HG03439 (cell line): ENCODE results near the gene IFNGR1.

Experiments used
- ATAC-seq: cut with Tn5 transposase; IDR thresholded peaks from one replicate; pipeline ENCODE4 v1.9.1; 2021; ENCODE audit warnings: mild to moderate bottlenecking, moderate library complexity; ENCODE audit not compliant: unreplicated experiment

The IFNGR1 gene

DNA sequence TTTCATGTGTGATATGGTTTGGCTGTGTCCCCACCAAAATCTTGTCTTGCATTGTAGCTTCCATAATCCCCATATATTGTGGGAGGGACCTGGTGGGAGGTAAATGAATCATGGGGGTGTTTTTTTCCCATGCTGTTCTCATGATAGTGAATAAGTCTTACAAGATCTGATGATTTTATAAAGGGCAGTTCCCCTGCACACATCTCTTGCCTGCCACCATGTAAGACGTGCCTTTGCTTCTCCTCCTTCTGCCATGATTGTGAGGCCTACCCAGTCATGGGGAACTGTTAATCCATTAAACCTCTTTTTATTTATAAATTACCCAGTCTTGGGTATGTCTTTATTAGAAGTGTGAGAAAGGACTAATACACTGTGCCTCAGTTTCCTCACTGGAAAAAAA is 41.6 kb downstream of the IFNGR1 start:
- ATAC-seq, result no peak

GRCh38 chr6:137176729-137177128 is 42.5 kb downstream of the IFNGR1 start:
- no peak for ATAC-seq

- ATAC-seq, result no peak
Measured at GRCh38 chr6:137175868-137176245, 43.3 kb downstream of the IFNGR1 start.

DNA sequence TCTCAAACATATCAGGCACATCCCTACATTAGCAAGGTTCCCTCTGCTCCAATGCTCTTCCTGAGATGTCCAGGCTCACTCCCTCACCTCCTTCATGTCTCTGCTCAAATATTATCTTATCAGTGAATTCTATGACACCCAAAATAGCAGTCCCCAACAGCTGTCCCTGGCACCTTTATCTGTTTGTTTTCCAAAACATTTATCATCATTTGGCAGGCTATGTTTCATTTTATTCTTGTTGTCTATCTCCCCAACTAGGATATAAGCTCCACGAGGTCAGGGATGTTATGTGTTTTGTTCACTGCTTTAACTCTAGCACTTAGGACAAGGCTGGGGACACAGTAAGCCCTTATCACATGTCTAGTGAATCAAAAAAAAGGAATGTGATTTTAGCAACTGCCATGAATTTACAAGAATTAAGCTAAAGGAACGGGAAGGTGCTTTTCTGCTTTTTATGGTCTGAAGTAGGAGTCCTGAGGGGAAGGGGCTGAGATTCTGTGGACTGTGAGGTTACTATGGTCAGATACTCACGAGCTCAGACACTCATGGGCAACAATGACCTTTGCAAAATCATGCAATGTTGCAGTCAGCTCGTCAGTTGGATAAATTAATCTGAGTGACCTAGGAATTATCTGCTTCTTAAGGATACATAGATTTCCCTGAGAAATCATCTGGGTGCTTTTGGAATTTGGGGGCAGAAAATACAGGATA is 43.9 kb downstream of the IFNGR1 start:
- ATAC-seq, result no peak

DNA sequence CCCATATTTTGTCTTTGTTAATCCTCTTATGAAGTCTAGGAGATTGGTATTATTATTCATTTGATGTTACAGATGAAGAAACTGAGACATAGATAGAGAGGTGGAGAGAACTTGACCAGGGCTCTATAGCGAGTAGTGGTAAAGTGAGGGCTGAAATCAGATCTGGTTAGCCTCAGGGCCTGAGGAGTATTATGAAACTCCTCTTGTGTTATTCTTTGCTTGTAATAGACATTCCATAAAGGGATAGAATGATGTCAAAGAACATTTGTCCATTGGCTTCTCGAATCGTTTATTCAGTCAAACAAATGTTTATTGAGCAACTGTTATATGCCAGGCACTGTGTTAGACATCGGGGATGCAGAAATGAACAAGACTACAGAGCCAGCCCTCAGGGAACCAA is 45.7 kb downstream of the IFNGR1 start, which contains the start of gene IL22RA2:
Gene IL22RA2 (minus strand): TSS at position 144 of the 400 bp plus-strand sequence. CDS start 11,895 bp downstream, outside the sequence.
- no peak for ATAC-seq

DNA sequence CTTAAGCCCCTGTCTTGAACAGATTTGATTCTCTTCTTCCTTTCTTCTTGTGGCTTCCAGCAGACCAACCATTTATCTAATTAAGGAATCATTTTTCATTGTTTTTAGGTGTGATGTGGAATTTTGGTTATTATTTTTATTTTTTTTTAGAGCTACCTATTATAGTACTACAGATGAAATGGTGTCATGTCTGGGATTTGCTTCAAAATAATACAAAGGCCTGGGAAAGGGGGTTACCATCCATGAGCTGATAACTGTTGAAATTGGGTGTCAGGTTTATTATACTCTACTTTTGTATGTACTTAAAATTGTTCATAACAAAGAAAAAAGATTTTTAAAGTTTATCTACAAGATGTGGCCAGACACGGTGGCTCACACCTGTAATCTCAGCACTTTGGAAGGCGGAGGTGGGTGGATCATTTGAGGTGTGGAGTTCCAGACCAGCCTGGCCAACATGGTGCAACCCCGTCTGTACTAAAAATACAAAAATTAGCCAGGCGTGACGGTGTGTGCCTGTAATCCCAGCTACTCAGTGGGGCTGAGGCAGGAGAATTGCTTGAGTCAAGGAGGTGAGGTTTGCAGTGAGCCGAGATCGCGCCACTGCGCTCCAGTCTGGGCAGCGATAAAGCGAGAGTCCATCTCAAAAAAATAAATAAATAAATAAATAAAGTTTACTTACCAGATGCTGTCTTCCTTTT is 46.3 kb downstream of the IFNGR1 start:
- no peak for ATAC-seq

GRCh38 chr6:137171824-137172733 is 47.1 kb downstream of the IFNGR1 start:
- no peak for ATAC-seq

DNA sequence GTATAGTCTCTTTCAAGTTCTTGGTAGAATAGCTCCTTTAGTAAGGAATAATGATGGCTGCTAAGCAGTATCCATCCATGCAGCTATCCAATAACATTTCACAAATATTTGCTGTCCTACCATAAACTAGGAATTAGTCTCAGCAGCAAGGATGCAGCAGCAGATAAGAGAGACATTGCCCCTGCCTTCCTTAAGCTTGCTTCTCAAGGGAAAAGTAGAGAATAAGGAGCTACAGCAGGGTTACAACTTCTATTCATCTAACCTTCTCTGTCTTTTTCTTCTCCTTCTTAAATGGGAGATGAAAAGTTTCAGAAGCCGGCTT is 48.2 kb downstream of the IFNGR1 start:
- ATAC-seq, result no peak

GRCh38 chr6:137170266-137171052 is 48.7 kb downstream of the IFNGR1 start:
- no peak for ATAC-seq

DNA sequence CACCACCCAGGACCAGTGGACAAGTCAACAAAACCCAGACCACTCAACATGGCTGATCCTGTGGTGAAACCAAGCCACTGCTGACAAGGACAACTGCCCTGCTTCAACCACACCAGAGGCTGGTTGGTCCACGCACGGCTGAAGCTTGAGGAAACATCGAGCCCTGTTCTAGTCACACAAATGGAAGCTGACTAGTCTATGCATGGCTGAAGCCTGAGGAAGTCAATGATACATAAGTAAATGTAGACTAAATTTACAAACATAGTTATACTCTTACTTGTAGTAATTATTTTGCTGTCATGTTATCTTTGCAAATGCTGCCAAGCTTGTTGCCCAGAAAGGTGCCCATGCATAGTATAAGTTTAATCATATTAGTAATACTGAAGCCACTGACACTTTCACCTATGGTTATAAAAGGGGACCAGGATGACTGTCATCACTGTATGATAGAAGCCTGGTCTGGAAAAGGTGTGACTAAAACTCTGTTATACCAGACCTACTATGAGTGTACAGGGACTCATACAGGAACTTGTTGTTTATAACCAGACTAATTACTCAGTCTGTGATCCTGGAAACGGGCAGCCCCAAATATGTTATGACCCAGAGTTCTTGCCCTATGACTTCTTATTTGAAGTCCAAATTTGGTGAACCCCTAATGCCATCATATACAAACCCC is 51.3 kb downstream of the IFNGR1 start:
- no peak for ATAC-seq

GRCh38 chr6:137166247-137167098 is 52.7 kb downstream of the IFNGR1 start:
- no peak for ATAC-seq

DNA sequence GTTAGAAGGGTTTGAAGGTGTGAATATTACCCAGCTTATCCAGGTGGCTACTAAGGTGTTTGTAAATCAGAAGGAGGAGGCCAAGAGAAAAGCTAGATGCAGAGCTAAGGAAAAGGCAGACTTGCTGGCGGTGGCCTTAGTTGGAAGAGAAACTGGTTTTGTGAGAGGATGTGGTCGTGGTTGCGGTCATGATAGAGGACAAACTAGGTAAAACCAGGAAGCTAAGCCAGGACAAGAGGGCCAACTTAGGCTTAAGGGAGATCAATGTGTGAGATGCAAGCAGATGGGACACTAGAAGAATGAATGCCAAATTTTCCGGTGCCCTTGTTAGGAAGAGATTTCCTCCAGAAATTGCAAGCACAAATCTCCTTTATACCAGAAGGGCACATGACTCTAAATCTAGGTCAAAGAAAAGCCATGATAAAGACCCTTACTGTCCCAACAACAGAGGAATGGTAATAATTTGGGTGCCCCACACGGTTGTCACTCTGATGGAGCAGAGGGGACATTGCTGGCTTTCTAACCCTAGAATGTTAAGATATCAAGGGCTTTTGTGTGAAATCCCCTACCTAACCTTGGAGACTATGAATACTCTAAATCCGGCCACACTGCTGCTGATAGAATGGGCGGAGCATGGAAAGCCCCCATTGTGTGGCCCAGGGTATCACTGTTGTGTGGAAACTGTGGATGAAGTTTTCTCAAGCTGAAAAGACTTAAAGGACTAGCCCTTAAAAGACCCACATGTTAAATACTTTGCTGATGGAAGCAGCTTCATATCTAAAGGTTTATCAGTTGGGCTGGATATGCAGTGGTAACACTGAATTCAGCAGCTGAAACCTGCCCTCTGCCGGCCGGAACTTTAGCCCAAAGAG is 53.6 kb downstream of the IFNGR1 start:
- peak; percentile 64 for ATAC-seq

- no peak for ATAC-seq
Measured at GRCh38 chr6:137163732-137164318, 55.4 kb downstream of the IFNGR1 start.

DNA sequence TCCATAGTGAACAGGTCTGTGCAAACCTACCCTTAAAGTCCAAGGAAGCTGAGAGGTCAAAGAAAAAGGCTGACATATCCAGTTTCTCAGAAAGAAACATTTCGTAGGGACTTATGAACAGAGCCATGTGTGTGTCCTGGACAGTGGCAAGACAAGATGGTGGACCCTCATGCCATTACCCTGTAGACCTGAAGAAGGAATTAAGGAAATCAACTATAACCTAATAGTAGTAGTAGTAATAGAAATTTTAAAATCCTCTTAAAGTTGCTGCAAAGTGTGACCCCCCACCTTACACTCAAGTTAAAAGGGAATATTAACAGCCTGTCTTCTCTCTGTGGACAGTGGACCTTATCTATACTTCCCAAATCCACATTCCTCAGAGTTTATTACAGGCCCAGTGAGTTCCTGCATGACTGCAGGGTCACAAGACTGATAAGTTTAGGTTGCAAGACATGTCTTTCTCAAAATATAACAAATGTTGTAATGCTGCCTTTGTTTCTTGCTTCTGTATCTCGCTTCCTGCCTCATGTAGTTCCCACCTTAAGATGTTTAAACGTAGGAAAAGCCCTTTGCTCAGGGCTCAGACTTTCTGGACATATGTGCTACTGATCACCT is 56.4 kb downstream of the IFNGR1 start:
- no peak for ATAC-seq

GRCh38 chr6:137161949-137162348 is 57.2 kb downstream of the IFNGR1 start:
- no peak for ATAC-seq

- no peak for ATAC-seq
Measured at GRCh38 chr6:137160763-137161162, 58.4 kb downstream of the IFNGR1 start.

DNA sequence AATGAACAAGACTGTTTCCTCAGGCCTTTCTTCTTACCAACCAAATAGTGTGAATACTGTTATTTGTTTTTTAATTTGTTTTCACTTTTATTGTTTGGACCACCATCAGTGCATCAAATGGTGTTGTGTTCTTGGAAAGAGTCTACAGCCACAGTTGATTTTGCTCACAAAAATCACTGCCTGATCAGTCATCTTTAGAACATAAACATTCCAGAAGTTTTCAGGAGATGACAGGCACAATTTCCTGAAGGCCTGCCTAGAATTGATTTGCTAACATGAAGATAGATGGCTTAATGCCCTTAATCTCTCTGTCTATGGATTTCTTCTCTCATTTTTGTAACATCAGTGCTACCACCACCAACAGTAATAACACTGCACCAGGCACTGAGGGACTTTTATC is 59.3 kb downstream of the IFNGR1 start:
- no peak for ATAC-seq

DNA sequence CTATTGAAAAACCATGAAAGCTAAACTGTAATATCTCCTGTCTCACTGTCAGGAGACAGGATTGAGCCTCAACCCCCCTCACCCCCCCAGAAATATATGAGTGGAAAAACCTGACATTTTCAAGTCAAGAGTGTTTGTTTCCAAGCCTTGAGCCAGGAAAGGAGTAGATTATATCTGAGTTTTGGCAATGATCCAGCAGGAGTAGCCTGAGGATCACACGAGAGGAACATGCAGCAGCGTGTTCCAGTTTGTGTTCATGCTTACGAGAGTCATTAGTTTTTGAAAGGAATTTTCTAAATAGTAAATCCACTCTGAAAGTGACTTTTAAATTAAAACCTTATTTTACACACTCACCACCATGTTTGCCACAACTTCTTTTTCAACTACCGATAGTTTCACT is 61.6 kb downstream of the IFNGR1 start:
- ATAC-seq, result no peak
